GM19455 (cell line): ENCODE measurements around the gene UBTF.
"Not testable (repeated sequence)": the region's sequence is repeated elsewhere in the genome, so short reads cannot be mapped to it uniquely, and the experiment has no call there.

Experiments used
- ATAC-seq: cut with Tn5 transposase; IDR thresholded peaks from one replicate; pipeline ENCODE4 v1.9.1; 2021; ENCODE audit not compliant: unreplicated experiment

UBTF gene

GRCh38 chr17:44247876-44248736 lies 28.6 kb upstream of the UBTF start:
- no peak for ATAC-seq

DNA sequence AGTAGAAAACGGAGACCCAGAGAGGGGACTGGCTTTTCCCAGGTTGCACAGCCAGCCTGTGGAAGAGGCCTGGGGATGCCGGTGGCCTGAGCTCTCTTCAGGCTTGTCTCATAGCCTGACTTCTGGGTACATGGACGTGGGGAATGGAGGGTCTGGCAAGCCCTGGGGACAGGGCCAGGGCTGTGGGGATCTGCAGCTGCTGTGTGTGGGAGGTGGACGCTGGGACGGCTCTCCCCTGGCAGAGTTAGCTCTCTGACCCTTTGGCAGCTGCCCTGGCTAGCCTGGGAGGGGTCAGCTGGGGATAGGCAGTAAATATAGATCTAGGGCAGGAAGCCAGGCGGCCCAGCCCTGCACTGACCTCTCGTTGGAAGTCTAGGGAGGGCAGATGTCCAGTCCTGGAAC lies 28.0 kb upstream of the UBTF start:
- ATAC-seq: no peak

DNA sequence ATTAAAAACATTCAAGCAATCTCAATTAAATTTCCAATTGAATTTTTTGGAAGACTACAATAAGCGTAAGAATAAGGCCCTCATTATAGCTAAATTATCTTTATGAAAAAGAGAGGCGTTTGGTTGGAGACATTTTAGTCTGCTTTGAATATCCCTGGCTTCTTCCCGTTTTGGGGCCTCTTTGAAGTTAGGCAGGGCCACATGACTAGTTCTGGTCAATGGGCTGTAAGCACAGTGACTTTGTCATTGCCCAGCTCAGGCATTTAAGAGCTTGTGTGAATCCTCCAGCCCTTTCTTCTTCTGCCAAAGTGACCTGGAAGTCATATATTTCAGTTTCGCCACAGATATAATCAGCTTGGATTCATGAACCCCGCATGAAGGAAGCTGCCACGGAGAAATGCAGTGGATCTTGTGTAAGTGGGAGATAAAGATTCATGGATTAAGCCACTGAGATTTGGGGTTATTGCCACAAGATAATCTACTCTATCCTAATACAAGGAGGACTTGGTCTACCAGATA lies 21.7 kb upstream of the UBTF start:
- ATAC-seq: no peak

DNA sequence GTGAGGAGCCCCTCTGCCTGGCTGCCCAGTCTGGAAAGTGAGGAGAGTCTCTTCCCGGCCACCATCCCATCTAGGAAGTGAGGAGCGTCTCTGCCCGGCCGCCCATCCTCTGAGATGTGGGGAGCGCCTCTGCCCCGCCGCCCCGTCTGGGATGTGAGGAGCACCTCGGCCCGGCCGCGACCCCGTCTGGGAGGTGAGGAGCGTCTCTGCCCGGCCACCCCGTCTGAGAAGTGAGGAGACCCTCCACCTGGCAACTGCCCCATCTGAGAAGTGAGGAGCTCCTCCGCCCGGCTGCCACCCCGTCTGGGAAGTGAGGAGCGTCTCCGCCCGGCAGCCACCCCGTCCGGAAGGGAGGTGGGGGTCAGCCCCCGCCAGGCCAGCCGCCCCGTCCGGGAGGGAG lies 18.4 kb upstream of the UBTF start:
- ATAC-seq: not testable (repeated sequence)

GRCh38 chr17:44236444-44236991 lies 17.0 kb upstream of the UBTF start:
- ATAC-seq: no peak

- no peak for ATAC-seq
Measured at GRCh38 chr17:44235583-44235936, 16.1 kb upstream of the UBTF start.

GRCh38 chr17:44233582-44233981 lies 14.1 kb upstream of the UBTF start:
- ATAC-seq: no peak

GRCh38 chr17:44232061-44232460 lies 12.6 kb upstream of the UBTF start:
- no peak for ATAC-seq

DNA sequence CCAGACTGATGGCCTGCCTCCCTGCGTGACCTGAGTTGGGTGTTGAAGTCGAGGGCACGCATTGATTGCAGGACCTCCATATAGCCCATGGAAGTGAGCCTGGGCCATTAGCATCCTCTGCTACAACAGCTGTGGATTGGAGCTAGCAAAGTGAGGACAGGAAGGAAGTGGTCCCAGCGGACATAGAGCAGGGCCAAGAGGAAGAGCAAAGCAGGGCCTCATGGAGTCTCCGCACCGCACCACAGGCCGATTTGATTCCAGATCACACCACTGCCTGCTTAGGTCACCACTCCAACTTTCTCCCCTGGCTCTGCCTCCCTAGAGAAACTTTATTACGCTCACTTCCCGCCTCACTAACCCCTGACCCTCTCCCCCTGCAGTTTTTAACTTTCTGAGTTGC lies 10.7 kb upstream of the UBTF start:
- ATAC-seq: no peak

DNA sequence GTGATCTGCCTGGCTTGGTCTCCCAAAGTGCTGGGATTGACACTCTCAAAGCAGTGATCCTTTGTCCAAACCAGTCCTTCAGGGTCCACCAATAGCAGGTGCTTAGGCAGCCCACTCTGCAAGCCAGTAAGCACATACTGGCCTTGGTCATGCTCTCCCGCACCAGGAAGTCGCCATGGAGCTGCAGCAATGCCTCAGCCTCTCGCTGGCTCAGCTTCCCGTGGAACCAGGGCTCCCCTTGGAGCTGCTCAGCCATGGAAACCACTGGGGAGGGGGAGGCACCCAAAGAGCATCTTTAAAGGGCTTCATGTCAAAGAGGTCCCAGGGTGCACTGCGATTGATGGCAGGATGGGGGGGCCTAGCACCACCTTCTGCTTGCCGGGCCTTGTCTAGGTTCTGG lies 9.6 kb upstream of the UBTF start:
- ATAC-seq: no peak

DNA sequence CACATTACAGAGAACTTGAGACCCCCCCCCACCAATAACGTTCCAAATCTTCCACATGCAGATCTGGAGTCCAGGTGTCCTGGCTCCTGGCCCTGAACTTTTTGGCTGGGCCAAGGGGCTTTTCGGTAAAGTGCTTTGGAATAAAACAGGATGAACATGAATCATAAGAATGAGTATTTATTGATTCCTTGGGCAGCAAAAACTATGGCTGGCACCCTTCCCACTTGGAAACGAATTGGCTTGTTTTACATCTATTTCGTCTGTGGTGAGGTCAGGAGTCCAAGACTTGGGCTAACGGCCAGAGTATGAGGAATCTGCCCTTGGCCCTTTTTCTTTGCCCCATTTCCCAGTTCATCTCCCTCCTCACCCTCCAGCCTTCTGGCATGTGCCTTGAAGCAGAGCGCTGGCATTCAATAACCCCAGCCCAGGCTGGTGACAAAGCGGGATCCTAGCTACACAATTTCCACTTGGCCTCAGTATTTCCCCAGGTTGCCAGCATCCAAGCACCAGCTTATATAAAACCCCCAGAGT lies 4.1 kb upstream of the UBTF start:
- ATAC-seq: no peak

GRCh38 chr17:44222112-44222869 lies 2.8 kb upstream of the UBTF start:
- ATAC-seq: no peak

- no peak for ATAC-seq
Measured at GRCh38 chr17:44221862-44222111, 2.3 kb upstream of the UBTF start.

- ATAC-seq: no peak
Measured at GRCh38 chr17:44221084-44221861, 1.8 kb upstream of the UBTF start.

GRCh38 chr17:44220213-44221083 lies 973 bp upstream of the UBTF start:
- peak; percentile 14 for ATAC-seq

DNA sequence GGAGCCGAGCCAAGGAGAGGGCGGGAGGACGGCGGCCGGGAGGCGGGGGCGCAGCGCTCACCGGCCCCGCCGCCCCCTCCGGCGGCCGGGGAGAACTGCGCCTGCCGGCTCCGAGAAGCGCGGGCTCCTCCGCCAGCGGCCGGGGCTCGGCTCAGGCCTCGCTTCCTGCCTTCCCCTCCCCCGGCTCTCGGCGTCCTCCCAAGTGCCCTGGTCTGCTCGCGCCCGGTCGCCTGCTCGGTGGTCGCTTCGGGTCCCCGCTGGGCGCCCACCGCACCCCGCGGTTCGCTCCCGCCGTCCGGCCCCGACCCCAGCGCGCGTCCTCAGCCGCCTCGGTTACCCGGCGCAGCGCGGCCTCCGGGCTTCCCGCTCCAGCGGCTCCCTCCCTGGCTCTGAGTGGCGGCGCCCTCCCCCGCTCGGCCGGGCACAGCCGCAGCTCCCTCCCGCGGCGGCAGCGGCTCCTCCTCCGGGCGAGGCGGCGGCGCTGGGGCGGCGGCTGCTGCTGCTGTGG lies 313 bp downstream of the UBTF start:
- peak; percentile 41 for ATAC-seq

GRCh38 chr17:44218344-44219107 lies 949 bp downstream of the UBTF start:
- ATAC-seq: peak; percentile 34

DNA sequence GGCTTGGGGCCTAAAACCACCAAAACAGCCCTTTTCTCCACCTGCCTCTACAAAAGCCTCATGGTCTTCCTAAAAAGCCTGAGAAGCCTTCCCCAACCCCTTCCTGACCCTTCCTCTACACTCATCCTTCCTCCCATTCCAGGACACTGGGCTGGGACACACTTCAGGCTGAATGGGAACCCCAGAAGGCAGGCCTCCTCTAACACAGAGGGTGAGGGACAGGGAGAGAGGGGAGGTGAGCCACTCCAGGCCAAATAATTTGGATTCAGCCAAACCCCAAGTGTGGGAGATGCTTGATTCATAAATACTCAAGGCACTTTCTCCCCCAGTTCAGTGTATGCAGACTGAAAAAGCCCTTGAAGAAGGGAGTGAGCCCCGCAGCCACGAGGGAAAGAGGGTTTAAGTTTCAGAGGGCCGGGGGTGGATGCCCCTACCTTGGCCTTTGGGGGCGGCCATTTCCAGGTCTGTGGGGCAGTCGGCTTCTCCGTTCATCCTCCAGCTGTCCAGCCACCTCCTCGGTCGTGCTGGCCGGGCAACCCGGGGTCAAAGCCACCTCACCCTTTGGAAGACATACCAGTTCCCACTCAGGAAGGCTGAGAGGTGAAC lies 1.6 kb downstream of the UBTF start:
- no peak for ATAC-seq

DNA sequence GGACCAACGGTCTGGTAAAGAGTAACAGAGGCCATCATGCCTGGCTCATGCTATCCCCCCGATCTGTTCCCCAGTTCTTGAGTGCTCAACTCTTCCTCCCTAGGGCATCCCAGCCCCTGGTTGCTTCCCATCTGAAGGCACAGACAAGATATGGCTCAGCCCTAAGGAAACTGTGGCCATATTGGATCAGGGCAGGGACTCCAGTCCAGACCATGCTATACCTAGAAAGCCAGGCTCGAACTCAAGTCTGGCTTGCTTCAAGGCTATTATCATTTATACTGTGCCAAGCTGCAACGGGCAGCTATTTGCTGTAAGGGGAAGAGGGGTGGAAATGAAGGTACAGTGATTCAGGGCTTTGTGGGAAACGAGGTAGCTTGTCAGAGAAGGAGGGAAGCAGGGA lies 2.8 kb downstream of the UBTF start:
- no peak for ATAC-seq
